HepG2 (cell line): ENCODE data around the gene UBE2J1. TPM values are rescaled to one million over a fixed set of nuclear protein-coding genes. Genes with fewer than 3 reads are reported as not detected.

Experiments
- BCL6 ChIP-seq: IDR thresholded peaks from 2 replicates; pipeline ENCODE4 v1.6.1; 2016; ENCODE audit warnings: missing genetic modification reagents, missing compliant biosample characterization
- CHD4 ChIP-seq: fragments of 200-600 bp; sonication (generic); IDR thresholded peaks from 2 replicates; pipeline ENCODE4 v1.7.0; 2017; ENCODE audit warnings: mild to moderate bottlenecking, low read length, borderline replicate concordance
- HIC2 ChIP-seq: sonication (generic); formaldehyde crosslinking; IDR thresholded peaks from 2 replicates; pipeline ENCODE4 v1.9.0; 2022; ENCODE audit warnings: low read depth, missing genetic modification reagents
- JUNB ChIP-seq: sonication (generic); formaldehyde crosslinking; IDR thresholded peaks from 2 replicates; pipeline ENCODE4 v1.8.0; 2022; ENCODE audit warnings: missing genetic modification reagents, mild to moderate bottlenecking, borderline replicate concordance
- KLF6 ChIP-seq: IDR thresholded peaks from 2 replicates; pipeline ENCODE4 v1.8.0; 2016; ENCODE audit warnings: missing biosample characterization, missing genetic modification reagents
- MEIS2 ChIP-seq: sonication (generic); formaldehyde crosslinking; IDR thresholded peaks from 2 replicates; pipeline ENCODE4 v1.9.0; 2021; ENCODE audit warnings: mild to moderate bottlenecking, missing genetic modification reagents
- SAP130 ChIP-seq: IDR thresholded peaks from 2 replicates; pipeline ENCODE4 v1.6.1; 2016; ENCODE audit warnings: low read depth
- ZBTB40 ChIP-seq, 2 experiments: fragments of 450-650 bp in 1 of 2; sonication (generic) in 1 of 2; formaldehyde crosslinking in 1 of 2; IDR thresholded peaks; 2 replicates each; pipeline versions ENCODE4 v1.6.1 to v1.8.0; 2016 to 2022; ENCODE audit warnings: antibody characterized with exemption in 1 of 2, mild to moderate bottlenecking in 1 of 2, missing genetic modification reagents in 1 of 2
- ZNF280D ChIP-seq: sonication (generic); formaldehyde crosslinking; IDR thresholded peaks from 2 replicates; pipeline ENCODE4 v1.5.1; 2020; ENCODE audit warnings: mild to moderate bottlenecking, missing genetic modification reagents
- ZNF484 ChIP-seq: sonication (generic); formaldehyde crosslinking; IDR thresholded peaks from 2 replicates; pipeline ENCODE4 v1.5.1; 2020; ENCODE audit warnings: mild to moderate bottlenecking, low read depth, missing genetic modification reagents, borderline replicate concordance
- ZNF674 ChIP-seq: sonication (generic); formaldehyde crosslinking; IDR thresholded peaks from 2 replicates; pipeline ENCODE4 v1.5.0; 2020; ENCODE audit warnings: low read depth, mild to moderate bottlenecking, missing genetic modification reagents
- ZNF776 ChIP-seq: sonication (generic); formaldehyde crosslinking; IDR thresholded peaks from 2 replicates; pipeline ENCODE4 v1.4.0; 2020; ENCODE audit warnings: mild to moderate bottlenecking, missing genetic modification reagents
- ZNF781 ChIP-seq: sonication (generic); formaldehyde crosslinking; IDR thresholded peaks from 2 replicates; pipeline ENCODE4 v1.5.1; 2020; ENCODE audit warnings: borderline replicate concordance, mild to moderate bottlenecking, missing genetic modification reagents; ENCODE audit errors: not compliant biosample characterization
- polyA plus RNA-seq, 8 experiments: library from polyadenylated mRNA; depleted of rRNA in 3 of 8; stranded (reverse) in 7 of 8; unstranded in 1 of 8; fragments of >200 nt; fragmentation: Illumina TruSeq in 4 of 8; extraction: Trizol in 4 of 8; gene quantifications; 2 replicates each; pipeline versions ENCODE4 v1.2.1 to v1.2.3, GENCODE V29; 2011 to 2016; ENCODE audit warnings: low read depth in 4 of 8, missing spikeins in 1 of 8, mixed read lengths in 1 of 8; ENCODE audit not compliant: insufficient read depth in 1 of 8
- total RNA-seq, 5 experiments: library from RNA; depleted of rRNA; stranded (reverse); fragments of >200 nt; fragmentation: Illumina TruSeq; extraction: Trizol; gene quantifications; 2 replicates each; pipeline ENCODE4 v1.2.3, GENCODE V29; 2016; ENCODE audit warnings: low read depth in 1 of 5

The UBE2J1 gene
- total and polyA plus RNA-seq, 2 of the 13 experiments (the other 11 are each of a cell fraction or from before 2014, with no cell fraction given) = 19.3 to 24.6 TPM

GRCh38 chr6:89372506-89372901, 20.0 kb upstream of the UBE2J1 start (continued):
- TF ChIP-seq ZBTB40 (IDR thresholded peaks at IDR 0.05) (no peak), ZBTB40 (CRISPR knock-in tag; IDR thresholded peaks at IDR 0.05) (no peak), BCL6 (CRISPR knock-in tag) (no peak), KLF6 (CRISPR knock-in tag) (no peak), MEIS2 (no peak), CHD4 (no peak), SAP130 (no peak), JUNB (CRISPR knock-in tag) (no peak), ZNF776 (CRISPR knock-in tag) (no peak), ZNF484 (CRISPR knock-in tag) (no peak), HIC2 (CRISPR knock-in tag) (no peak), ZNF781 (CRISPR knock-in tag) (no peak), ZNF674 (CRISPR knock-in tag) (no peak), ZNF280D (CRISPR knock-in tag) (no peak)
